Activated CD4-positive, alpha-beta memory T cell treated with anti-CD3 and anti-CD28 coated beads, Interleukin-2, amount 10 ng/mL, durations not matched to agents 7 days and 5 days (primary cell): ENCODE results near the gene CALR. TPM values are rescaled to one million over a fixed set of nuclear protein-coding genes. Genes with fewer than 3 reads are reported as not detected.

ENCODE experiments used
- CTCF ChIA-PET: fragments of 350-600 bp; sonication (Branson Sonifier 250); formaldehyde crosslinking; loops from one replicate; lab custom pipeline; 2021; ENCODE audit warnings: antibody characterized with exemption, inconsistent platforms; lab: Charles Lee
- POLR2A ChIA-PET: fragments of 350-600 bp; sonication (Branson Sonifier 250); formaldehyde crosslinking; loops from one replicate; lab custom pipeline; 2021; ENCODE audit warnings: antibody characterized with exemption; lab: Charles Lee
- DNase-seq: peaks from one replicate; pipeline ENCODE4 v3.0.0-alpha.2; 2020
- H3K27ac Mint-ChIP-seq: one replicate; pipeline ENCODE4 v1.8.0; 2021; ENCODE audit warnings: mild to moderate bottlenecking, mixed read lengths
- H3K27me3 Mint-ChIP-seq: one replicate; pipeline ENCODE4 v1.8.0; 2021; ENCODE audit warnings: mixed read lengths
- H3K36me3 Mint-ChIP-seq: one replicate; pipeline ENCODE4 v1.8.0; 2021; ENCODE audit warnings: low read depth, mixed read lengths
- H3K4me1 Mint-ChIP-seq: one replicate; pipeline ENCODE4 v1.8.0; 2021; ENCODE audit warnings: mixed read lengths
- H3K4me3 Mint-ChIP-seq: one replicate; pipeline ENCODE4 v1.8.0; 2021; ENCODE audit warnings: mild to moderate bottlenecking, mixed read lengths
- H3K9me3 Mint-ChIP-seq: one replicate; pipeline ENCODE4 v1.8.0; 2021; ENCODE audit warnings: mixed read lengths
- total RNA-seq, 2 experiments: library from RNA; stranded (reverse); gene quantifications; one replicate each; pipeline ENCODE4 v1.2.3, GENCODE V29; 2021

Gene CALR
- total RNA-seq, 2 experiments from 2014 or later: 640 to 660 TPM

- DNase-seq: no peak
- Mint-ChIP-seq H3K4me1 (peaks cover 58% of the 10 kb centered on the region), H3K4me3 (no peak overlapping the region), H3K9me3 (no peaks in the 10 kb centered on the region), H3K27me3 (no peaks in the 10 kb centered on the region), H3K36me3 (peaks cover 45% of the 10 kb centered on the region), H3K27ac (no peak overlapping the region)
- CTCF ChIA-PET: no interaction called here
- POLR2A ChIA-PET: interaction anchor here (1.0 to 3.3 kb wide), 7 partner anchors 10 to 181 kb away, joined by 3 to 37 read pairs (median 16); partner anchors contain the start of genes JUNB, NACC1, RAD23A and SYCE2
These were observed 1.8 kb upstream of the CALR start for GRCh38 chr19:12936582-12936981.

DNA sequence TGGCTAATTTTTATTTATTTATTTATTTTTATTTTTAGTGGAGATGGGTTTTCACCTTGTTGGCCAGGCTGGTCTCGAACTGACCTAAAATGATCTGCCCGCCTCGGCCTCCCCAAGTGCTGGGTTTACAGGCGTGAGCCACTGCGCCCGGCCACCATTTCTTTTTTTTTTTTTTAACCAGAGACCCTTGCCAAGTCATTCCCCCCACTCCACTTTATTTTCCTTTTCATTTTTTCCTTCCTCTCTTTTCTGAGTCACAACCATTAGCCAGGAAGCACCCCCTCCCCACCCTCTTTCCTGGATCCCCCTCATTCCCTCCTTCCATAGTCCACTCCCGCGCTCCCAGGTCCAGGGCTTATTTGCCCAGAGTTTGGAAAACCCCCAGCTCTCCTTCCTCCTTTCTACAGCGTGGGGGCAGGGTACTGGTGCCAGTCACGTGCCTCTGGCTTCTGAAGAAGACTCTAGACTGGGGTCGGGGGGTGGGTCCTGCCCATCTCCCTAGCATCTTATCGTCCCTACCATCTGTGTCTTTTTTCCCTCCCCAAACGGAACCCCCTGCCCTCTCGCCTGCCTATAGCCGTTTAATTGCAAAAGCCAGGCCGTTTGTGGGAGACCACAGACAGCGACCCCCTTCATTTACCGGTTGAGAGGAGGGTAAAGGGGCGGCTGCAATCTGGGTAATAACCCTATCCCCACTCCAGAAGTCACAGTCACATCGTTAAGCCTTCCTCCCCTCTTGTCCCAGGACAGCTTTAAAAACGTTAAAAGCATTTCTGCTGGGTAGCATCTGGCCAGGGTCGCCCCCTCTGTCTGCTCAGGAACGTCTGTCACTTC, 1.1 kb upstream of the CALR start:
- Mint-ChIP-seq H3K27ac (peak overlapping the region; percentile 92), H3K4me1 (peaks cover 61% of the 10 kb centered on the region), H3K9me3 (no peaks in the 10 kb centered on the region), H3K36me3 (peaks cover 50% of the 10 kb centered on the region), H3K4me3 (peak overlapping the region; percentile 99), H3K27me3 (no peaks in the 10 kb centered on the region)
- no peak for DNase-seq
- CTCF ChIA-PET: interaction anchor here (0.9 to 1.4 kb wide), 6 partner anchors 28 to 204 kb away, joined by 3 to 10 read pairs (median 4); partner anchors contain the start of gene GCDH
- POLR2A ChIA-PET: interaction anchor here (0.7 to 3.3 kb wide), 18 partner anchors 8 to 241 kb away, joined by 3 to 37 read pairs (median 8); partner anchors contain the start of genes FBXW9, GADD45GIP1, GCDH and JUNB

DNA sequence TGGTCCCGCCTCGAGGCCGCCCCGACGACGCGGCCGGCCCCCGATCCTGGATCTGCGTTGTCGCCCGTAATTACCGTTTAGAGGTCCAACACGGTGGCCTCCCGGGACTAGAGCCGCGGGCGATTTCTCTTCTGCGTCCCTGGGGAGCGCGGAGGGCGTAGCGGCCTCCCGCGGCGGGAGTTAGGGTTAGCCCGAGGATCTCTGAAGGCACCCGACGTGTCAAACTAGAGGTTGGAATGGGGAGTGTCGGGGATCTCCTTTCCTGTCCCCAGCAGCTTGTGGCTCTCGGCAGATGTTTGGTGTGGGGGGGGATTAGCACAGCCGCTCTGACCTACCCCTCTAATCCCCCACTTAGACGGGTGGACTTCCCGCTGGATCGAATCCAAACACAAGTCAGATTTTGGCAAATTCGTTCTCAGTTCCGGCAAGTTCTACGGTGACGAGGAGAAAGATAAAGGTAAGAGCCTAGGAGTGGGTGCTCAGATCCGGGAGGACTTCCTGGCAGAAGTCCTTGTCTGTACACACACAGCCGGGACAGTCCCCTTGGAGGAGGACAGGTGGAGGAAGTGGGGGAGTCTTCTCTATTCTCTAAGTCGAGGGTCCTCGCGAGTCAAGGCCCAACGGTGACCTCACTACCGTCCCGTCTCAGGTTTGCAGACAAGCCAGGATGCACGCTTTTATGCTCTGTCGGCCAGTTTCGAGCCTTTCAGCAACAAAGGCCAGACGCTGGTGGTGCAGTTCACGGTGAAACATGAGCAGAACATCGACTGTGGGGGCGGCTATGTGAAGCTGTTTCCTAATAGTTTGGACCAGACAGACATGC, 581 bp downstream of the CALR start:
- Mint-ChIP-seq H3K9me3 (no peaks in the 10 kb centered on the region), H3K27me3 (no peaks in the 10 kb centered on the region), H3K4me3 (peak overlapping the region; percentile 99), H3K4me1 (peaks cover 61% of the 10 kb centered on the region), H3K36me3 (peaks cover 56% of the 10 kb centered on the region), H3K27ac (peak overlapping the region; percentile 92)
- POLR2A ChIA-PET: interaction anchor here (0.7 to 3.3 kb wide), 14 partner anchors 9 to 213 kb away, joined by 3 to 37 read pairs (median 8); partner anchors contain the start of genes GADD45GIP1, GCDH, JUNB and NACC1
- DNase-seq: peak; percentile 51
- CTCF ChIA-PET: interaction anchor here (0.8 to 1.0 kb wide), 2 partner anchors 26 to 54 kb away, joined by 3 to 4 read pairs; no protein-coding TSS in a partner anchor

- H3K4me1 Mint-ChIP-seq: peaks cover 68% of the 10 kb centered on the region
- no peaks in the 10 kb centered on the region for H3K9me3 Mint-ChIP-seq
- ChIA-PET POLR2A (interaction anchor here (0.7 to 3.3 kb wide), 8 partner anchors 8 to 58 kb away, joined by 3 to 37 read pairs (median 9); partner anchors contain the start of genes GADD45GIP1 and GCDH), CTCF (interaction anchor here (1.0 kb wide), 1 partner anchor 55 kb away, joined by 4 read pairs; no protein-coding TSS in a partner anchor)
- H3K27ac Mint-ChIP-seq: peak overlapping the region; percentile 92
- no peak for DNase-seq
- peak overlapping the region; percentile 99 for H3K4me3 Mint-ChIP-seq
- peaks cover 65% of the 10 kb centered on the region for H3K36me3 Mint-ChIP-seq
- H3K27me3 Mint-ChIP-seq: no peaks in the 10 kb centered on the region
These were observed 1.6 kb downstream of the CALR start for GRCh38 chr19:12939975-12940423.

DNA sequence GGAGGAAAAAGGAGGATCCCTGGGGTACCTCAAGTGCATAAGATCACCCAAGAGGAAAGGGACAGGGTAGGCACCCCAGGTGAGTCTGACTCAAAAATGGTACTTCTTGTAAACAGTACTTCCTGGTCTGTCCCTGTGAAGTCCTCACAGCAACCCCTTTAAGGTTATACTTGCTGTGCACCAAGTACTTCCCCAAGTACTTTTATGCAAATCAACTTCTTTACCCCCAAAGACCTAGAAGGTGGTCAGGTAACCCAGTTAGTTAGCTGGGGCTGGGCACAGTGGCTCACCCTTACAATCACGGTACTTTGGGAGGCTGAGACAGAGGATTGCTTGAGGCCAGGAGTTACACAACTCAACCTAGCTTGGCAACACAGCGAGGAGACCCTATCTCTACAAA, 2.5 kb downstream of the CALR start:
- Mint-ChIP-seq H3K4me3 (peak overlapping the region; percentile 99), H3K27ac (peak overlapping the region; percentile 92), H3K36me3 (peaks cover 73% of the 10 kb centered on the region), H3K9me3 (no peaks in the 10 kb centered on the region), H3K27me3 (no peaks in the 10 kb centered on the region), H3K4me1 (peaks cover 76% of the 10 kb centered on the region)
- ChIA-PET CTCF (interaction anchor here (0.5 to 1.5 kb wide), 3 partner anchors 24 to 56 kb away, joined by 3 to 4 read pairs (median 4); no protein-coding TSS in a partner anchor), POLR2A (interaction anchor here (0.9 to 1.5 kb wide), 3 partner anchors 15 to 149 kb away, joined by 3 to 4 read pairs (median 3); partner anchors contain the start of genes GCDH and JUNB)
- DNase-seq: no peak

GRCh38 chr19:12943437-12944044, 5.1 kb downstream of the CALR start:
- Mint-ChIP-seq H3K9me3 (no peaks in the 10 kb centered on the region), H3K4me1 (peaks cover 81% of the 10 kb centered on the region), H3K27me3 (no peaks in the 10 kb centered on the region), H3K27ac (peak overlapping the region; percentile 78), H3K36me3 (peaks cover 88% of the 10 kb centered on the region), H3K4me3 (peak overlapping the region; percentile 13)
- POLR2A ChIA-PET: interaction anchor here (0.6 to 5.4 kb wide), 2 partner anchors 12 to 212 kb away, joined by 3 to 43 read pairs; partner anchors contain the start of gene GADD45GIP1
- CTCF ChIA-PET: interaction anchor here (1.2 kb wide), 1 partner anchor 59 kb away, joined by 3 read pairs; no protein-coding TSS in a partner anchor
- no peak for DNase-seq

GRCh38 chr19:12944104-12944674, 5.8 kb downstream of the CALR start:
- H3K36me3 Mint-ChIP-seq: peaks cover 86% of the 10 kb centered on the region
- ChIA-PET CTCF (interaction anchor here (1.2 kb wide), 1 partner anchor 59 kb away, joined by 3 read pairs; no protein-coding TSS in a partner anchor), POLR2A (interaction anchor here (5.4 kb wide), 1 partner anchor 11 kb away, joined by 43 read pairs; the partner anchor contains the start of gene GADD45GIP1)
- H3K4me3 Mint-ChIP-seq: no peak overlapping the region
- H3K4me1 Mint-ChIP-seq: peaks cover 82% of the 10 kb centered on the region
- no peak for DNase-seq
- peak overlapping the region; percentile 92 for H3K27ac Mint-ChIP-seq
- H3K27me3 Mint-ChIP-seq: no peaks in the 10 kb centered on the region
- H3K9me3 Mint-ChIP-seq: no peaks in the 10 kb centered on the region

- peaks cover 85% of the 10 kb centered on the region for H3K36me3 Mint-ChIP-seq
- DNase-seq: peak; percentile 99
- peak within 1 kb of the TSS; percentile 92 for H3K4me3 Mint-ChIP-seq
- H3K9me3 Mint-ChIP-seq: no peaks in the 10 kb centered on the region
- ChIA-PET CTCF (interaction anchor here (0.9 to 1.3 kb wide), 3 partner anchors 9 to 60 kb away, joined by 4 to 14 read pairs (median 4); no protein-coding TSS in a partner anchor), POLR2A (interaction anchor here (0.9 to 5.4 kb wide), 6 partner anchors 8 to 65 kb away, joined by 5 to 43 read pairs (median 10); partner anchors contain the start of genes CALR, DNASE2, FARSA and GADD45GIP1)
- H3K27me3 Mint-ChIP-seq: no peaks in the 10 kb centered on the region
- H3K4me1 Mint-ChIP-seq: peaks cover 76% of the 10 kb centered on the region
- peak within 1 kb of the TSS; percentile 92 for H3K27ac Mint-ChIP-seq
These were observed 7.2 kb downstream of the CALR start, which contains the start of gene RAD23A for GRCh38 chr19:12945479-12946091. TSS of gene RAD23A (plus strand) at chr19:12945862. CDS start at chr19:12945949, 87 bp downstream.

GRCh38 chr19:12946092-12946721, 7.8 kb downstream of the CALR start:
- Mint-ChIP-seq H3K27me3 (no peaks in the 10 kb centered on the region), H3K9me3 (no peaks in the 10 kb centered on the region), H3K27ac (peak overlapping the region; percentile 85), H3K36me3 (peaks cover 85% of the 10 kb centered on the region), H3K4me1 (peaks cover 76% of the 10 kb centered on the region), H3K4me3 (peak overlapping the region; percentile 92)
- ChIA-PET CTCF (interaction anchor here (0.9 to 1.3 kb wide), 3 partner anchors 9 to 61 kb away, joined by 4 to 14 read pairs (median 4); no protein-coding TSS in a partner anchor), POLR2A (interaction anchor here (0.6 to 5.4 kb wide), 7 partner anchors 9 to 154 kb away, joined by 3 to 43 read pairs (median 9); partner anchors contain the start of genes CALR, DNASE2, FARSA and GADD45GIP1)
- peak; percentile 61 for DNase-seq

DNA sequence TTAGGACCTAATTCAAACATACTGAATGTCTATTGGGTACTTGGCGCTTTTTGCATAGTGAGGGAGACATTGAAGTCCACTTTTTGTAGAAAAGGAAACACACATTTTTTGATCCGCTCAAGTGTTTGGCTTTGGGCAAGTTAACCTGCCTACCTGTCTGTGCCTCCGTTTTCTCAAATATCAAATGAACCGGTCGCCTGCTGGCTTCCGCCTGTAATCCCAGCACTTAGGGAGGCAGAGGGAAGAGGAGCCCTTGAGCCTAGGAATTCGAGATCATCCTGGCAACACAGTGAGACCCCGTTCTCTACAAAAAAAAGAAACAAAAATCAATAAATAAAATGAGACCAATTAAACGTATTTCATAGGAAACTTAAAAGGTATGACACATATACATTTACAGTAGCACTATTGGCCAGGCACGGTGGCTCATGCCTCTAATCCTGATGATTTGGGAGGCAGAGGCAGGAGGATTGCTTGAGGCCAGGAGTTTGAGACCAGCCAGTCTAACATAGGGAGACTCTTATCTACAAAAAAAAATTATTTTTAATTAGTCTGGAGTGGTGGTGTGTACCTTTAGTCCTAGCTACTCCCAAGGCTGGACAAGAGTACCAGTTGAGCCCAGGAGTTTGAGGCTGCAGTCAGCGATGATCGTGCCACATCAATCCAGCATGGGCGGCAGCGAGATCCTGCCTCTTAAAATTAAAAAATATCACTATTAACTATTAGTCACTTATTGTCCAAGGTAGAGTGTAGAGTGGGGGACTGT, 8.5 kb downstream of the CALR start:
- H3K36me3 Mint-ChIP-seq: peaks cover 85% of the 10 kb centered on the region
- ChIA-PET CTCF (interaction anchor here (0.9 to 1.8 kb wide), 5 partner anchors 8 to 115 kb away, joined by 3 to 14 read pairs (median 4); no protein-coding TSS in a partner anchor), POLR2A (interaction anchor here (0.6 to 5.4 kb wide), 9 partner anchors 8 to 155 kb away, joined by 3 to 43 read pairs (median 7); partner anchors contain the start of genes CALR, DNASE2, FARSA and GADD45GIP1)
- peak overlapping the region; percentile 92 for H3K4me3 Mint-ChIP-seq
- H3K4me1 Mint-ChIP-seq: peaks cover 71% of the 10 kb centered on the region
- no peaks in the 10 kb centered on the region for H3K27me3 Mint-ChIP-seq
- DNase-seq: no peak
- H3K27ac Mint-ChIP-seq: peak overlapping the region; percentile 85
- no peaks in the 10 kb centered on the region for H3K9me3 Mint-ChIP-seq
